Measurements from ENCODE around the gene MAP3K20. TPM values are rescaled to one million over a fixed set of nuclear protein-coding genes. Genes with fewer than 3 reads are reported as not detected.

The MAP3K20 gene
- total and polyA plus RNA-seq, 2 donors (not counting 1 experiment from before 2014, with no cell fraction given) = 105 to 138 TPM

GRCh38 chr2:173264603-173265366 lies 189.1 kb downstream of the MAP3K20 start:
- H4K20me1 ChIP-seq (ENCODE audit: control insufficient read depth, extremely low read depth, insufficient read depth, low read length) = no peaks in the 10 kb centered on the region
- H3K36me3 ChIP-seq (ENCODE audit: control insufficient read depth, insufficient read depth, low read length) = no peaks in the 10 kb centered on the region
- H3K4me2 ChIP-seq (ENCODE audit: extremely low read depth, insufficient read depth, low read length) = no peak overlapping the region
- no peak overlapping the region for H3K4me3 ChIP-seq (replicated peaks in 1 of 4; ENCODE audit: control extremely low read depth in 1 of 4, insufficient read depth in 1 of 4, low read depth in 3 of 4, low read length in 4 of 4)
- H3K79me2 ChIP-seq (ENCODE audit: control insufficient read depth, insufficient read depth, low read length) = no peaks in the 10 kb centered on the region
- TF ChIP-seq EZH2 (IDR thresholded peaks at IDR 0.05; ENCODE audit: low read length, missing control alignments) (no peak), CTCF (conservative IDR thresholded peaks at IDR 0.05 in 1 of 2, IDR thresholded peaks at IDR 0.05 in 1 of 2; ENCODE audit: low read depth in 1 of 2, low read length in 2 of 2) (no peak)
- H3K27me3 ChIP-seq (ENCODE audit: control insufficient read depth, insufficient read depth, low read length) = no peaks in the 10 kb centered on the region
- no peaks in the 10 kb centered on the region for H3K4me1 ChIP-seq (ENCODE audit: control insufficient read depth, extremely low read depth, insufficient read depth, low read length)
- no peaks in the 10 kb centered on the region for H3K9me3 ChIP-seq (ENCODE audit: control insufficient read depth, insufficient read depth, low read depth, low read length)
- H3K9ac ChIP-seq (ENCODE audit: insufficient read depth, low read length) = no peak overlapping the region
- no peak overlapping the region for H2AFZ ChIP-seq (ENCODE audit: low read length)
- no peak overlapping the region for H3K27ac ChIP-seq (ENCODE audit: insufficient read depth, low read length)
- DNase-seq (ENCODE audit: low read depth in 2 of 2) = no peak

- H3K27me3 ChIP-seq (ENCODE audit: control insufficient read depth, insufficient read depth, low read length) = no peaks in the 10 kb centered on the region
- no peak for TF ChIP-seq CTCF (conservative IDR thresholded peaks at IDR 0.05 in 1 of 2, IDR thresholded peaks at IDR 0.05 in 1 of 2; ENCODE audit: low read depth in 1 of 2, low read length in 2 of 2)
- TF ChIP-seq EZH2 (IDR thresholded peaks at IDR 0.05; ENCODE audit: low read length, missing control alignments) = no peak
- H3K4me3 ChIP-seq (replicated peaks in 1 of 4; ENCODE audit: control extremely low read depth in 1 of 4, insufficient read depth in 1 of 4, low read depth in 3 of 4, low read length in 4 of 4) = no peak overlapping the region
- no peaks in the 10 kb centered on the region for H3K9me3 ChIP-seq (ENCODE audit: control insufficient read depth, insufficient read depth, low read depth, low read length)
- H3K36me3 ChIP-seq (ENCODE audit: control insufficient read depth, insufficient read depth, low read length) = no peaks in the 10 kb centered on the region
- H3K9ac ChIP-seq (ENCODE audit: insufficient read depth, low read length) = no peak overlapping the region
- no peaks in the 10 kb centered on the region for H4K20me1 ChIP-seq (ENCODE audit: control insufficient read depth, extremely low read depth, insufficient read depth, low read length)
- DNase-seq (ENCODE audit: low read depth in 2 of 2) = no peak
- H3K79me2 ChIP-seq (ENCODE audit: control insufficient read depth, insufficient read depth, low read length) = no peaks in the 10 kb centered on the region
- H3K4me2 ChIP-seq (ENCODE audit: extremely low read depth, insufficient read depth, low read length) = no peak overlapping the region
- no peak overlapping the region for H2AFZ ChIP-seq (ENCODE audit: low read length)
- no peak overlapping the region for H3K27ac ChIP-seq (ENCODE audit: insufficient read depth, low read length)
- H3K4me1 ChIP-seq (ENCODE audit: control insufficient read depth, extremely low read depth, insufficient read depth, low read length) = no peaks in the 10 kb centered on the region
Measured at GRCh38 chr2:173271135-173271534, 195.5 kb downstream of the MAP3K20 start.

GRCh38 chr2:173271825-173272224 lies 196.2 kb downstream of the MAP3K20 start:
- Histone ChIP-seq H3K4me2 (ENCODE audit: extremely low read depth, insufficient read depth, low read length) (no peak overlapping the region), H3K4me3 (replicated peaks in 1 of 4; ENCODE audit: control extremely low read depth in 1 of 4, insufficient read depth in 1 of 4, low read depth in 3 of 4, low read length in 4 of 4) (no peak overlapping the region), H3K4me1 (ENCODE audit: control insufficient read depth, extremely low read depth, insufficient read depth, low read length) (no peaks in the 10 kb centered on the region), H3K79me2 (ENCODE audit: control insufficient read depth, insufficient read depth, low read length) (no peaks in the 10 kb centered on the region), H3K9me3 (ENCODE audit: control insufficient read depth, insufficient read depth, low read depth, low read length) (no peaks in the 10 kb centered on the region), H2AFZ (ENCODE audit: low read length) (no peak overlapping the region), H3K27me3 (ENCODE audit: control insufficient read depth, insufficient read depth, low read length) (no peaks in the 10 kb centered on the region), H3K9ac (ENCODE audit: insufficient read depth, low read length) (no peak overlapping the region), H4K20me1 (ENCODE audit: control insufficient read depth, extremely low read depth, insufficient read depth, low read length) (no peaks in the 10 kb centered on the region), H3K27ac (ENCODE audit: insufficient read depth, low read length) (no peak overlapping the region), H3K36me3 (ENCODE audit: control insufficient read depth, insufficient read depth, low read length) (no peaks in the 10 kb centered on the region)
- no peak for DNase-seq (ENCODE audit: low read depth in 2 of 2)
- no peak for TF ChIP-seq EZH2 (IDR thresholded peaks at IDR 0.05; ENCODE audit: low read length, missing control alignments)
- no peak for TF ChIP-seq CTCF (conservative IDR thresholded peaks at IDR 0.05 in 1 of 2, IDR thresholded peaks at IDR 0.05 in 1 of 2; ENCODE audit: low read depth in 1 of 2, low read length in 2 of 2)
